Measurements from ENCODE around the gene CNKSR2. TPM values are rescaled to one million over a fixed set of nuclear protein-coding genes. Genes with fewer than 3 reads are reported as not detected.

The CNKSR2 gene
- total RNA-seq, 2 donors from 2014 or later, result 3.2 TPM

GRCh38 chrX:21658152-21658737, 284.0 kb downstream of the CNKSR2 start, which contains the start of gene KLHL34:
KLHL34 (minus strand) TSS chrX:21658330; CDS start chrX:21657788, 542 bp downstream.
- H3K4me1 Mint-ChIP-seq, result no peaks in the 10 kb centered on the region
- peaks cover 3% of the 10 kb centered on the region for H3K27me3 Mint-ChIP-seq
- peak within 1 kb of the TSS; percentile 69 for H3K4me3 Mint-ChIP-seq
- no peaks in the 10 kb centered on the region for H3K36me3 Mint-ChIP-seq (ENCODE audit: low read depth)
- ATAC-seq (replicated peaks), result peak; percentile 76
- H3K27ac Mint-ChIP-seq, result no peak within 1 kb of the TSS
- H3K9me3 Mint-ChIP-seq, result no peaks in the 10 kb centered on the region

- Mint-ChIP-seq H3K27me3 (peaks cover 3% of the 10 kb centered on the region), H3K4me1 (no peaks in the 10 kb centered on the region), H3K36me3 (ENCODE audit: low read depth) (no peaks in the 10 kb centered on the region), H3K4me3 (peak overlapping the region; percentile 69), H3K27ac (no peak overlapping the region), H3K9me3 (no peaks in the 10 kb centered on the region)
- ATAC-seq (replicated peaks), result peak; percentile 68
Observed at GRCh38 chrX:21658746-21659145, 284.5 kb downstream of the CNKSR2 start.

DNA sequence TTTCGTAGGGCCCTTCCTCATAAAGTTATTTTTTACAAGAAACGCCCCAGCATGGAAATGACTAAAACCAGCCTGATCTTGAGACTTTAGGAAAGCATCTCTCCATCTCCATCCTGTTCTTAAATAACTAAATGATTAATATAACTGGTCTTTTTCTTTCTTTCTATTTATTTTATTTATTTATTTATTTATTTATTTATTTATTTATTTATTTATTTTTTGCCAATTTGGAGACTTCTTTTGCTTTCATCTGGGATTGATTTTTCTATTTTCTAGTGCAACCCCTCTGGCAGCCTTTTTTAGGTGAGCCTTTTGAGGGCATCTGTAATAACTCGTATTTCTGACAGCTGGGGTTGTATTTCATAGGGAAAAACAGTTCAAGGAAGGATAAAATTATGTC, 285.1 kb downstream of the CNKSR2 start:
- Mint-ChIP-seq H3K4me1 (no peaks in the 10 kb centered on the region), H3K36me3 (ENCODE audit: low read depth) (no peaks in the 10 kb centered on the region), H3K27me3 (peaks cover 3% of the 10 kb centered on the region), H3K27ac (no peak overlapping the region), H3K4me3 (peak overlapping the region; percentile 69), H3K9me3 (no peaks in the 10 kb centered on the region)
- ATAC-seq (replicated peaks), result no peak

DNA sequence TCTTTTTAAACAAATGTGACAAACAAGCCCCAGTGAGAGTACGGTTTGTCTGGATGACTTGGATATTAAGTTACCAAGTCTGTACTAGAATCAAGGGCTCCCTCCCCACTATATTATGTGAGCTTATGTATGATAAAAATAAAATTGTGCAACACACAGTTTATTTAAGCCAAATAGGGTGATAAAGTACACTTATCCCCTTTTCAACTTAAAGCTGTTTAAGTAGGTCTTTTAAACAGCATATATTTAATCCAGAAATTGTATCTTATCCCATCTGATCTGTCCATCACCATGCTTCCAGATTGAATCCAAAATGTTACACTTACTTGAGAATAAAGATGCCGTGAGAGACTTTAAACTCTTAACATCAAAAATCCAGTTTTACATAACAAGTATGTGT, 285.9 kb downstream of the CNKSR2 start:
- no peak for ATAC-seq (replicated peaks)
- no peak overlapping the region for H3K4me3 Mint-ChIP-seq
- H3K9me3 Mint-ChIP-seq, result no peaks in the 10 kb centered on the region
- H3K4me1 Mint-ChIP-seq, result no peaks in the 10 kb centered on the region
- no peak overlapping the region for H3K27ac Mint-ChIP-seq
- peaks cover 3% of the 10 kb centered on the region for H3K27me3 Mint-ChIP-seq
- no peaks in the 10 kb centered on the region for H3K36me3 Mint-ChIP-seq (ENCODE audit: low read depth)

- Mint-ChIP-seq H3K36me3 (ENCODE audit: low read depth) (no peaks in the 10 kb centered on the region), H3K27ac (no peak overlapping the region), H3K27me3 (peaks cover 3% of the 10 kb centered on the region), H3K9me3 (no peaks in the 10 kb centered on the region), H3K4me3 (no peak overlapping the region), H3K4me1 (no peaks in the 10 kb centered on the region)
- ATAC-seq (replicated peaks), result no peak
Observed at GRCh38 chrX:21661316-21661715, 287.1 kb downstream of the CNKSR2 start.

- no peak for ATAC-seq (replicated peaks)
- Mint-ChIP-seq H3K36me3 (ENCODE audit: low read depth) (no peaks in the 10 kb centered on the region), H3K27ac (no peak overlapping the region)
Observed at GRCh38 chrX:21662761-21663160, 288.5 kb downstream of the CNKSR2 start.

DNA sequence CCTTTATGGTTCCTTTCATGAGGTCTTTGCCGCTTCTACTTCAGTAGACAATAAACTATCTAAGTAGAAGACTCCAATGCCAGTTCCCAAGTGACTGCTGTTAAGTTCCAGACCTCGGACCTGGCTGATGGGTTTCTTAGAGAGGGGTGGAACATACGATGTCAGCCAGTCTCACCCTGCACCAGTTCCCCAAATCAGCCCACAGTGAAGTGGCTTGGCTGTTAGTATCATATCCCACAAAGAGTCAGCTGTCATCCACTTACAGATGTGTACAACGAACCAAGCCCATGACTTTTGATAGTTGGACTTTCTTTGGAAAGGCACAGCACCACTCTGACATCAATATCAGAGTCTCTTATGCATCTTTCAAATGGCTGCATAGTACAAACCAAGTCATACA, 292.0 kb downstream of the CNKSR2 start:
- no peak overlapping the region for H3K27ac Mint-ChIP-seq
- no peaks in the 10 kb centered on the region for H3K36me3 Mint-ChIP-seq (ENCODE audit: low read depth)
- H3K27me3 Mint-ChIP-seq, result peaks cover 3% of the 10 kb centered on the region
- no peaks in the 10 kb centered on the region for H3K4me1 Mint-ChIP-seq
- H3K9me3 Mint-ChIP-seq, result no peaks in the 10 kb centered on the region
- no peak for ATAC-seq (replicated peaks)
- no peak overlapping the region for H3K4me3 Mint-ChIP-seq

More at GRCh38 chrX:21662761-21663160, 288.5 kb downstream of the CNKSR2 start:
- H3K27me3 Mint-ChIP-seq, result peaks cover 3% of the 10 kb centered on the region
- no peak overlapping the region for H3K4me3 Mint-ChIP-seq
- no peaks in the 10 kb centered on the region for H3K4me1 Mint-ChIP-seq
- no peaks in the 10 kb centered on the region for H3K9me3 Mint-ChIP-seq

DNA sequence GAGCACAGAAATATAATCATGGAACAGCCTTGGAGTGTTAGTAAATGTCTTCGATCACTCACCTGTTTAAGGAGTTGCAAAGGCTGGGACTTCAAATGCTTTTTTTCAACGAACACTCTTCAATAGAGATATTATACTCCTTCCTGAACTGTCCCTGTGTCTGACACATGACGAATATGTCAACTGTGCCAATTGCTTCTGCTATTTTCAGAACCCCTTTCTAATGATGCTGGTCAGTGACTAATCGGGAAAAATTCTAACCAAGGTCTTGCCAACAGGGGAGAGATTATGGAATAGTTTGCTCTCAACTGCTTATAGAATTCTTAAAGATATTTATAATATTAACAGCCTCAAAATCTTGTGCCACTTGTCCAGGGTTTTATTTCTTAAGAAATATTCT, 292.5 kb downstream of the CNKSR2 start:
- H3K9me3 Mint-ChIP-seq, result no peaks in the 10 kb centered on the region
- peaks cover 3% of the 10 kb centered on the region for H3K27me3 Mint-ChIP-seq
- ATAC-seq (replicated peaks), result no peak
- H3K36me3 Mint-ChIP-seq (ENCODE audit: low read depth), result no peaks in the 10 kb centered on the region
- no peak overlapping the region for H3K4me3 Mint-ChIP-seq
- H3K4me1 Mint-ChIP-seq, result no peaks in the 10 kb centered on the region
- no peak overlapping the region for H3K27ac Mint-ChIP-seq

- H3K4me3 Mint-ChIP-seq, result no peak overlapping the region
- no peak overlapping the region for H3K27ac Mint-ChIP-seq
- ATAC-seq (replicated peaks), result no peak
- peaks cover 9% of the 10 kb centered on the region for H3K27me3 Mint-ChIP-seq
- H3K36me3 Mint-ChIP-seq (ENCODE audit: low read depth), result no peaks in the 10 kb centered on the region
- no peaks in the 10 kb centered on the region for H3K9me3 Mint-ChIP-seq
- H3K4me1 Mint-ChIP-seq, result no peaks in the 10 kb centered on the region
Observed at GRCh38 chrX:21674430-21675186, 300.4 kb downstream of the CNKSR2 start.

- Mint-ChIP-seq H3K27ac (no peak overlapping the region), H3K4me3 (no peak overlapping the region), H3K27me3 (peaks cover 9% of the 10 kb centered on the region), H3K36me3 (ENCODE audit: low read depth) (no peaks in the 10 kb centered on the region), H3K9me3 (no peaks in the 10 kb centered on the region), H3K4me1 (no peaks in the 10 kb centered on the region)
- ATAC-seq (replicated peaks), result no peak
Observed at GRCh38 chrX:21675931-21676330, 301.7 kb downstream of the CNKSR2 start.

- Mint-ChIP-seq H3K4me1 (no peaks in the 10 kb centered on the region), H3K27ac (no peak overlapping the region), H3K4me3 (no peak overlapping the region), H3K9me3 (no peaks in the 10 kb centered on the region), H3K27me3 (peaks cover 5% of the 10 kb centered on the region), H3K36me3 (ENCODE audit: low read depth) (no peaks in the 10 kb centered on the region)
- ATAC-seq (replicated peaks), result no peak
Observed at GRCh38 chrX:21678048-21678612, 303.9 kb downstream of the CNKSR2 start.

GRCh38 chrX:21683941-21684340, 309.7 kb downstream of the CNKSR2 start:
- Mint-ChIP-seq H3K4me3 (no peak overlapping the region), H3K27me3 (no peaks in the 10 kb centered on the region), H3K9me3 (no peaks in the 10 kb centered on the region), H3K27ac (no peak overlapping the region), H3K4me1 (no peaks in the 10 kb centered on the region), H3K36me3 (ENCODE audit: low read depth) (no peaks in the 10 kb centered on the region)
- no peak for ATAC-seq (replicated peaks)

DNA sequence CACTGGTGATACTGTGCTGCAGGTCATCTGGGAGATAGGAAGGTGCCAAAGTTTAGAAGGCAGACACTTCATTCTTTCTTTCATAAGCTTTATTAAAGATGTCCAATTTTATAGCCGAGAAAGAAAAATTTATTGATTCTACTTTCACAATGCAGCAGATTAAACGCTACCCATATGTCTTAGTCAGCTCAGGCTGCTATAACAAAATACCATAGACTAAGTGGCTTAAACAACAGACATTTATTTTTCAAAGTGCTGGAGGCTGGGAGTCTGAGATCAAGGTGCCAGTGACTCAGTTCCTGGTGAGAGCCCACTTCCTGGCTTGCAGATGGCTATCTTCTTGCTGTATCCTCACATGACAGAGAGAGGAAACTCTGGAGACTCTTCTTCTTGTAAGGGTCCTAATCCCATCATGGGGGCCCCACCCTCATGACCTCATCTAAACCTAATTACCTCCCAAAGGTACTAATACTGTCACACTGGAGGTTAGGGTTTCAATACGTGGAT, 317.3 kb downstream of the CNKSR2 start:
- Mint-ChIP-seq H3K9me3 (no peaks in the 10 kb centered on the region), H3K4me3 (no peak overlapping the region), H3K4me1 (no peaks in the 10 kb centered on the region), H3K27ac (no peak overlapping the region), H3K27me3 (no peaks in the 10 kb centered on the region), H3K36me3 (ENCODE audit: low read depth) (no peaks in the 10 kb centered on the region)
- no peak for ATAC-seq (replicated peaks)

DNA sequence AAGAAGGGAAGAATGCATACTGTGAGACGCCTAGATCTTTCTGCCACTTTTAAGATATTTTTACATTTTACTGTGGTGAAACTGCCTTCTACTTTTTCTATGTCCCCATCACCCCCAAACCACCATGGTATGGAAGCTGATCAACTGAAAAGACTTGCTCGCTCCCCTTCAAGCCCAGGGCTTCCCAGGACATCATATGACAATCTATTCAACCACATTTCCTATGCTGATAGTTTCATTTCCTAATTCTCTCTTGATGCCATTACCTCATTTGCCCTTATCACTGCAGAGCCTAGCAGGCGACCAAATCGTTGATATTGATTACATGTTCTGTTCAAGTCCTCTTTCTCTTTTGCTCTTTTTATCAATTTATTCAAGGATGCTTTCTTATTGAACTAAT, 324.1 kb downstream of the CNKSR2 start:
- no peaks in the 10 kb centered on the region for H3K27me3 Mint-ChIP-seq
- H3K27ac Mint-ChIP-seq, result no peak overlapping the region

DNA sequence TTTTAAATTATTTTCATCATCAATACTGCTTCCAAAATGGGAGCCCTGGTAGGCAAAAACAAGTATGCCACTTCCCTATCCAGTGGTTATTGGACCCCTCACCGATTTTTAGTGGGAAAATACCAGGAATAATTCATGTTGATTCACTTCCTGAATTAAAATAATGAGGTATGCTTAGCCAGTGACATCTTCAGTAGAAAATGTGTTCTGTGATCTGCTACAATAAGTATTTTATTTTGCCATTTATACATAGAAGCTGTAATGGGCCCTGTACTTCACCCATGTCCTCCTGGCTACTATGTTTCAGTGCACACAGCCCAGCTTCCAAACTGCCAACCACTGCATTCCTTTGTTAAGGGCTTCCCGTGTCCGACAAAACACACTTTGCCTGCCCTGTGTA, 324.9 kb downstream of the CNKSR2 start:
- H3K4me3 Mint-ChIP-seq, result no peak overlapping the region
- ATAC-seq (replicated peaks), result no peak
- H3K4me1 Mint-ChIP-seq, result no peaks in the 10 kb centered on the region

More for the DNA sequence above, 324.1 kb downstream of the CNKSR2 start:
- Mint-ChIP-seq H3K9me3 (no peaks in the 10 kb centered on the region), H3K4me3 (no peak overlapping the region), H3K4me1 (no peaks in the 10 kb centered on the region), H3K36me3 (ENCODE audit: low read depth) (no peaks in the 10 kb centered on the region)
- ATAC-seq (replicated peaks), result no peak

More for the DNA sequence above, 324.9 kb downstream of the CNKSR2 start:
- Mint-ChIP-seq H3K27ac (no peak overlapping the region), H3K9me3 (no peaks in the 10 kb centered on the region), H3K36me3 (ENCODE audit: low read depth) (no peaks in the 10 kb centered on the region), H3K27me3 (no peaks in the 10 kb centered on the region)

Data from activated T-helper 17 cell treated with anti-CD3 and anti-CD28 coated beads, Interleukin-2, amount 50 U/mL, for 72 hours (primary cell).